Esophagus mucosa (tissue), 1 donor: ENCODE results near the gene ASPRV1. TPM values are rescaled to one million over a fixed set of nuclear protein-coding genes. Genes with fewer than 3 reads are reported as not detected.
"Not testable (repeated sequence)": the region's sequence is repeated elsewhere in the genome, so short reads cannot be mapped to it uniquely, and the experiment has no call there.

ENCODE experiments used
- ATAC-seq: fragments of 200-7000 bp; cut with Tn5 transposase; one replicate; pipeline ENCODE4 v1.9.1; 2020
- total RNA-seq: library from RNA; stranded (reverse); gene quantifications from one replicate; pipeline ENCODE4 v1.2.4, GENCODE V29; 2023
- donor health status: DM: yes; HTN: yes; CAD: no.

The ASPRV1 gene
- total RNA-seq = 0.16 TPM

- peak; percentile 34 for ATAC-seq
Observed at GRCh38 chr2:69961496-69961895, at the start of gene ASPRV1. ASPRV1 (minus strand) TSS chr2:69961631; CDS start chr2:69961436, 195 bp downstream.

GRCh38 chr2:70010576-70011111 lies 49.2 kb upstream of the ASPRV1 start:
- peak; percentile 7 for ATAC-seq

- ATAC-seq = peak; percentile 76
Observed at GRCh38 chr2:70009762-70010575, 48.5 kb upstream of the ASPRV1 start.

GRCh38 chr2:70008290-70008689 lies 46.9 kb upstream of the ASPRV1 start:
- ATAC-seq = no peak

GRCh38 chr2:70007151-70007550 lies 45.7 kb upstream of the ASPRV1 start:
- ATAC-seq = no peak

GRCh38 chr2:70006447-70006784 lies 45.0 kb upstream of the ASPRV1 start:
- no peak for ATAC-seq

DNA sequence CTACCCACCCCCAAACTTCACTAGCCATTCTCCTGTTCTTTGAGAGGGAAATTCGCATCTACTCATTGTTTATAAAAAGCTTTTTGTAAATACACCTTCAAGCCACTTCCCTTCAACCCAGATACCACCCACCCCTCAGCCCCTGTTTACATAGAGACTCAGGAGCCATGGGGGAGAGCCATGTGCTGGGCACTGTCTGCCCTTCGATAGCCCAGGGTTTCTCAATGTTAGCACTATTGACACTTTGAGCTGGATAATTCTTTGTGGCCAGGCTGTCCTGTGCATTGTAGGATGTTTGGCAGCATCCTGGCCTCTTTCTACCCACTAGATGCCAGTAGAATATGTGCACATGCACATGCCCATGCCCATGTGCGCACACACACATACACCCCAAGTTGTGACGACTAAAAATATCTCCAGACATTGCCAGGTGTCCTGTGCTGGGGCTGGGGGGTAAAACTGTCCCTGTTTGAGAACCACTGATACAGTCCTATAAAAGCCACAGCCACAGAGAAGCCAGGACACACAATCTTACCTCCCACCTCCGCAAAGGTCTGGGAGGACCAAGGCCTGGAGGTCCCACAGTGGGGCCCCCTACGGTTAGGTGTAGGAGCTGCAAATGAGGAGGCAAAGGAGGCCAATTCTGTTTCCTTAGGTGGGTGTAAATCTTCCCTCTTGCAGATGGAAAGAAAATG lies 44.5 kb upstream of the ASPRV1 start:
- ATAC-seq = no peak

GRCh38 chr2:70005216-70005615 lies 43.8 kb upstream of the ASPRV1 start:
- ATAC-seq = no peak

DNA sequence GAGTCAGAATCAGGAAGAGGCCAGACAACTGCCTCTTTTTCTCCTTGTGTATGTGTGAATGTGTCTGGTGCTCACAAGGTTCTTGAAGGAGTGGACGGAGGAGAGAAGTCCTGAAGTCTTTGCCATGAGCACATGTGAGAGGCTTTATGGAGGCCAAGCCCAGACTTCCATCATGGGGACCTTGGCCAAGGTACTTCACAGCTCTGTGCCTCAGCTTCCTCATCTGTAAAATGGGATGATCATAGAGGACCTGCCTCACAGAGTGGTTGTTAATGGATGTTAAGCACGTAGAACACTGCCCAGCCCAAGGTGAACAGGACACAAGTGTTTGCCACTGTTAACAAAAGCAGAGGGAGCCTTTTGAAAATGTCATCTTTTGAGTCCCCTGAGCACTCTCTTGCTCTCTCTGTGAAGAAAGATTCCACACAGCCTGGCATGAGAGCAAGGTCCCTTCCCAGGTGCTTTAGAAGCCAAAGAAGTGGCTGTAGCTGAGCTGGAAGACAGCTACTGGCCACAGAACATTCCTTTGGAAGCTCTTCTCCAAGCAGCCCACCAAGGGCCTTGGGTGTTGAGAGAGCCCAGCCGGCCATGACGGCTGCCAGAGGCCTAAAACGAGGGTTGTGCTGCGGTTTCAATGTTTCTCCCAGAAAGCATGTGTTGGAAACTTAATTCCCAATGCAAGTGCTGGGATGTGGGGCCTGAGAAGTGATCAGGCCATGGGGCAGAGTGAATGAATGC lies 41.8 kb upstream of the ASPRV1 start:
- ATAC-seq = no peak

- no peak for ATAC-seq
Observed at GRCh38 chr2:70002241-70002899, 40.9 kb upstream of the ASPRV1 start.

GRCh38 chr2:70000529-70000928 lies 39.1 kb upstream of the ASPRV1 start:
- ATAC-seq = not testable (repeated sequence)

- no peak for ATAC-seq
Observed at GRCh38 chr2:69998761-69999160, 37.3 kb upstream of the ASPRV1 start.

GRCh38 chr2:69997015-69997830 lies 35.8 kb upstream of the ASPRV1 start:
- peak; percentile 96 for ATAC-seq

GRCh38 chr2:69995511-69995910 lies 34.1 kb upstream of the ASPRV1 start:
- no peak for ATAC-seq

DNA sequence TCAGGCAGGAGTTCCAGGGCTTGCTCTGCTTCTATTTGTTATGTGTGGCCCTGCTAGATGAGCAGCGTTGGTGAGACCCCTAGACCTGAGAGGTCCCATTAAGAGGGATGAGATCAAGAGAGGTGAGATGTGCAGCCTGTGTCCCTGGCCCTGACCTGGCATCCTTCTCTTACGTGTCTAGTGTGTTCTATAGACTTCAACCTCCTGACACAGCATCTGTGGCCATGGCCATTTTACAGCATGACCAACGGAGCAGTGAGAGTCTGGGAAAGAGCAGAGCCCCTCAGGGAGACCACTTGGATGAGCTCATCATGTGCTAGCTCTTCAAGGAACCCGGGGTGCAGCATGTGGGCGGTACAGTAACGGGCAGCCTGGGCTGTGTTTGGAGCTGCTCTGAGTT lies 32.7 kb upstream of the ASPRV1 start:
- no peak for ATAC-seq

DNA sequence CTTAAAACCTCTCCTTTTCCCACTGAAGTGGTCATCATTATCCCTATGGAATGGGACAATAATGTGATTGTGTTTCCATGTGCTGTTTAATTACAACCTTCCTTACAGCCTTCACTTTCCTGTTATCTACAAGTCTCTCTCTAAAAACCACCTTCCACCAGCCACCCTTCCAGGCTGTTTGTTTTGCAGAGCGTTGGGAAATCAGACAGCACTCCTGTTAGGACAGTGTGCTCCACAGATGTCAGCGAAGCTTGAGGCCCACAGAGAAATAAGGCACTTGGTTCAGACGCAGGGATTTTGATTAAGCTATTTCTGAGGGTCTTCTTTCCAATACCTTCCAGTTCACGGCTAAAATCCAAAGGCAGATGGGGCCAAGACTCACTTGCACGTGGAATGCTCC lies 32.3 kb upstream of the ASPRV1 start:
- no peak for ATAC-seq

DNA sequence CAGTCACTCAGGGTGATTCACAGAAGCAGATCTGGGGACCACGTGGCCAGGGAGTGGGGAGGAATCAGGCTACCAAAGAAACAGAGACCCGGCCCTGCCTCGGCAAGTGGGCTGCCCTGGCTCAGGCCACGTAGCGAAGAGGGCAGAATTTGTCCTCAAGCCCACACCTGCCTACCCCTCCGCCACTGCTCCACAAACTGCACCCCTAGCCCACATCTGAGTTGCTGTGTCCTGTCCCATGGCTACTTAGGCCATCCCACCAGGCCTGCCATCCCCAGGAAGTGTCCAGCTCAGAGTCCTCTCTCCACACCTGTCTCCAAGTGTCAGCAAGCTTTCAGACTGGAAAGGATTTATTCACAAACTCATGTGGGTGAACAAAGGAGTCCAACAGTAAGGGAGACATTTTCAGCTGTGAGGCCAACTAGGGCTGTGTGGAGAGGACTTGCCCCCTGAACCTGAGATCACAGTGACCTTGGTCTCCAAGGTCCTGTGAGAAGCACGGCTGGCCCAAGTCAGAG lies 31.7 kb upstream of the ASPRV1 start:
- ATAC-seq = no peak

- no peak for ATAC-seq
Observed at GRCh38 chr2:69992310-69993047, 31.0 kb upstream of the ASPRV1 start.

- ATAC-seq = peak; percentile 85
Observed at GRCh38 chr2:69989441-69990105, 28.1 kb upstream of the ASPRV1 start.

GRCh38 chr2:69989009-69989408 lies 27.6 kb upstream of the ASPRV1 start:
- peak; percentile 6 for ATAC-seq
